ENCODE results near the gene PNPLA2.

GRCh38 chr11:853682-854448 lies 35.2 kb downstream of the PNPLA2 start:
- TF ChIP-seq, protein P1, sequence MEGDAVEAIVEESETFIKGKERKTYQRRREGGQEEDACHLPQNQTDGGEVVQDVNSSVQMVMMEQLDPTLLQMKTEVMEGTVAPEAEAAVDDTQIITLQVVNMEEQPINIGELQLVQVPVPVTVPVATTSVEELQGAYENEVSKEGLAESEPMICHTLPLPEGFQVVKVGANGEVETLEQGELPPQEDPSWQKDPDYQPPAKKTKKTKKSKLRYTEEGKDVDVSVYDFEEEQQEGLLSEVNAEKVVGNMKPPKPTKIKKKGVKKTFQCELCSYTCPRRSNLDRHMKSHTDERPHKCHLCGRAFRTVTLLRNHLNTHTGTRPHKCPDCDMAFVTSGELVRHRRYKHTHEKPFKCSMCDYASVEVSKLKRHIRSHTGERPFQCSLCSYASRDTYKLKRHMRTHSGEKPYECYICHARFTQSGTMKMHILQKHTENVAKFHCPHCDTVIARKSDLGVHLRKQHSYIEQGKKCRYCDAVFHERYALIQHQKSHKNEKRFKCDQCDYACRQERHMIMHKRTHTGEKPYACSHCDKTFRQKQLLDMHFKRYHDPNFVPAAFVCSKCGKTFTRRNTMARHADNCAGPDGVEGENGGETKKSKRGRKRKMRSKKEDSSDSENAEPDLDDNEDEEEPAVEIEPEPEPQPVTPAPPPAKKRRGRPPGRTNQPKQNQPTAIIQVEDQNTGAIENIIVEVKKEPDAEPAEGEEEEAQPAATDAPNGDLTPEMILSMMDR (IDR thresholded peaks at IDR 0.05): no peak
- TF ChIP-seq POLR2A (IDR thresholded peaks at IDR 0.05): no peak
